Endothelial cell (in vitro differentiated cells): ENCODE measurements around the gene PHF10. TPM values are rescaled to one million over a fixed set of nuclear protein-coding genes. Genes with fewer than 3 reads are reported as not detected.

ENCODE experiments used
- DNase-seq: peaks from one replicate; pipeline ENCODE4 v3.0.0; 2021; ENCODE audit warnings: low spot score
- H3K27ac Mint-ChIP-seq: one replicate; pipeline ENCODE4 v1.8.0; 2021; ENCODE audit warnings: mixed read lengths, inconsistent platforms; ENCODE audit not compliant: unreplicated experiment
- H3K27me3 Mint-ChIP-seq: one replicate; pipeline ENCODE4 v1.8.0; 2021; ENCODE audit warnings: mild to moderate bottlenecking, moderate library complexity, mixed read lengths, inconsistent platforms; ENCODE audit not compliant: unreplicated experiment
- H3K36me3 Mint-ChIP-seq: one replicate; pipeline ENCODE4 v1.8.0; 2021; ENCODE audit warnings: mild to moderate bottlenecking, low read depth, mixed read lengths, inconsistent platforms; ENCODE audit not compliant: unreplicated experiment
- H3K4me1 Mint-ChIP-seq: one replicate; pipeline ENCODE4 v1.8.0; 2021; ENCODE audit warnings: mild to moderate bottlenecking, mixed read lengths, inconsistent platforms; ENCODE audit not compliant: unreplicated experiment
- H3K4me3 Mint-ChIP-seq: one replicate; pipeline ENCODE4 v1.8.0; 2021; ENCODE audit warnings: mild to moderate bottlenecking, mixed read lengths, inconsistent platforms; ENCODE audit not compliant: unreplicated experiment
- H3K9me3 Mint-ChIP-seq: one replicate; pipeline ENCODE4 v1.8.0; 2021; ENCODE audit warnings: mixed read lengths, inconsistent platforms; ENCODE audit not compliant: unreplicated experiment
- total RNA-seq: library from RNA; stranded (reverse); fragmentation: NEBNext Ultra II Directional; extraction: Animal tissue kit (Norgen Biotek cat#: 25700); gene quantifications from one replicate; pipeline ENCODE4 v1.2.1, GENCODE V29; 2021; ENCODE audit not compliant: unreplicated experiment
- TF ChIP-seq, protein P1 (sequence below): fragments of 200-600 bp; sonication (generic); IDR thresholded peaks from one replicate; pipeline ENCODE4 v1.5.0; 2021; ENCODE audit warnings: antibody characterized with exemption; ENCODE audit not compliant: unreplicated experiment

Gene PHF10
- total RNA-seq, 1 donor from 2014 or later: 33.6 TPM

DNA sequence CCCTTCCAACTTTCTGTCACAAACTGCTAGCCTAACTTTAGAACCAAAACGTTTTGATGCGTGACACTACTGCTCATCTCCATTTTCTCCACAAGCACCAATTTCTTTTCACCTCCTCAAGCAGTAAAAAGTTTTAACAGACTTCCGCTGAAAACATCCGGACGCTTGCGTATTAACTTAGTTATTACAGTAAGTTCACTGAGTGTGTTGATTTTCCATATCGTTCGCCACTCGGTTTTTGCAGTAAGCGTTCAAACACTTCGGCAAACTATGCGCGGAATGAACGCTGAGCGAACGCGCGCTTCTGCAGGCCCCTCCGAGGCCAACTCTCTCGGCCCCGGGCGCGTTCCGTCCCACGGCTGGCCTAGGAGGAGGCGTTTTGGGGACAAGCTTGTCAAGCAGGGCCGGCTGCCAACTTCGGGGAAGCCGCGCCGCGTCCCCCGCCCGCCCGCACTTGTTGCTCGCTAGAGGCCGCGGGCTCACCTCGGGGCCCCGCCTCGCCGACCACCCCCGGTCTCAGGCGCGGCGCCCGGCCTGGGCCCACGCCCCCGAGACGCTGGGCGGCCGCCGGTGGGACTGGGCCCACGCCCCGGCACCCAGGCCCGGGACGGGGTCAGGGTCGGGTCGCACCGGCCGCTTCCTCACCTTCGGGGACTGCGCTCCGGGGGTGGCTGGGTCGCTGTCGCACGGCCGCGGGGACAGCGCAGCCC, 945 bp downstream of the PHF10 start:
- TF ChIP-seq, protein P1, sequence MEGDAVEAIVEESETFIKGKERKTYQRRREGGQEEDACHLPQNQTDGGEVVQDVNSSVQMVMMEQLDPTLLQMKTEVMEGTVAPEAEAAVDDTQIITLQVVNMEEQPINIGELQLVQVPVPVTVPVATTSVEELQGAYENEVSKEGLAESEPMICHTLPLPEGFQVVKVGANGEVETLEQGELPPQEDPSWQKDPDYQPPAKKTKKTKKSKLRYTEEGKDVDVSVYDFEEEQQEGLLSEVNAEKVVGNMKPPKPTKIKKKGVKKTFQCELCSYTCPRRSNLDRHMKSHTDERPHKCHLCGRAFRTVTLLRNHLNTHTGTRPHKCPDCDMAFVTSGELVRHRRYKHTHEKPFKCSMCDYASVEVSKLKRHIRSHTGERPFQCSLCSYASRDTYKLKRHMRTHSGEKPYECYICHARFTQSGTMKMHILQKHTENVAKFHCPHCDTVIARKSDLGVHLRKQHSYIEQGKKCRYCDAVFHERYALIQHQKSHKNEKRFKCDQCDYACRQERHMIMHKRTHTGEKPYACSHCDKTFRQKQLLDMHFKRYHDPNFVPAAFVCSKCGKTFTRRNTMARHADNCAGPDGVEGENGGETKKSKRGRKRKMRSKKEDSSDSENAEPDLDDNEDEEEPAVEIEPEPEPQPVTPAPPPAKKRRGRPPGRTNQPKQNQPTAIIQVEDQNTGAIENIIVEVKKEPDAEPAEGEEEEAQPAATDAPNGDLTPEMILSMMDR: no peak
- H3K27me3 Mint-ChIP-seq: peaks cover 8% of the 10 kb centered on the region
- H3K4me3 Mint-ChIP-seq: peak overlapping the region; percentile 93
- DNase-seq: peak; percentile 50
- H3K36me3 Mint-ChIP-seq: peaks cover 5% of the 10 kb centered on the region
- peaks cover 25% of the 10 kb centered on the region for H3K4me1 Mint-ChIP-seq
- peak overlapping the region; percentile 2 for H3K27ac Mint-ChIP-seq
- no peaks in the 10 kb centered on the region for H3K9me3 Mint-ChIP-seq

DNA sequence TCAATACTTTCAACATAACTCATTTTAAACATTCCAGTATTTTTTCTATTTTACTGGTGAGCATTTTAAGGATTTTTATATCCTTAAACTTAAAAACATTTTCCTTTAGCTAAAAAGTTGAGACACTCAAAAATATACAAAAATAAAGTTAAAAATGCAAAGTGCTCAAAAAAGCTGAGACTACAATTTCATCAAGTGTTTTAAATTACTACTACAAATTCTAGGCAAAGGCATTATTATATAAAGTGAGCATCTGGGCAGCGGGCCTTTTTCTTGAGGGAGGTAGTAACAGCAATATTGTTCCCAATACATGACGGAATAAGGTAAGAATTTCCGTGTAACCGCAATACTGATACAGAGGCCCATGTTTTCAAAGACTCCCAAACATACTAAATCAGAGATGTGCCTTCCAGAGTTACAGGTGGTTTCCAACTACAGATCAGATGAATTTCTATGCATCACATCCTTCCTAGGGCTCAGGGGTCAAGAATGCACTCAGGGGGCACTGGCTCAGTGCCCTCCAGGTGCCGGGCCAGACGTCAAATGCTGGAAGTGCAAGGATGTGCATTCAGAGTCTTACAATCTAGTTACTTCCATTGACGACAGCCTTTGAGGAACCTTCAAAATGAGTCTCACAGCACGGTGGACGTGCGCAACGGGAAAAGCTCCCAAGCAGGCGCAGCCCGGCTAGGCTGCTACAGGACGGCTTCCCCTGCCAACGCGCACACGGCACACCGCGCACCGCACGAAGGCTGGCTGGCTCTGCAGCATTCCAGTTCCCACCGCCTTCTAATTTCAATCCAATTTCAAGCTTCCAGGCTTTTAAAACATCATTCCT, 1.7 kb downstream of the PHF10 start:
- H3K27me3 Mint-ChIP-seq: peaks cover 8% of the 10 kb centered on the region
- peak; percentile 42 for DNase-seq
- peaks cover 5% of the 10 kb centered on the region for H3K36me3 Mint-ChIP-seq
- H3K9me3 Mint-ChIP-seq: no peaks in the 10 kb centered on the region
- TF ChIP-seq, protein P1: no peak
- H3K27ac Mint-ChIP-seq: peak overlapping the region; percentile 2
- H3K4me1 Mint-ChIP-seq: peaks cover 19% of the 10 kb centered on the region
- H3K4me3 Mint-ChIP-seq: peak overlapping the region; percentile 93

DNA sequence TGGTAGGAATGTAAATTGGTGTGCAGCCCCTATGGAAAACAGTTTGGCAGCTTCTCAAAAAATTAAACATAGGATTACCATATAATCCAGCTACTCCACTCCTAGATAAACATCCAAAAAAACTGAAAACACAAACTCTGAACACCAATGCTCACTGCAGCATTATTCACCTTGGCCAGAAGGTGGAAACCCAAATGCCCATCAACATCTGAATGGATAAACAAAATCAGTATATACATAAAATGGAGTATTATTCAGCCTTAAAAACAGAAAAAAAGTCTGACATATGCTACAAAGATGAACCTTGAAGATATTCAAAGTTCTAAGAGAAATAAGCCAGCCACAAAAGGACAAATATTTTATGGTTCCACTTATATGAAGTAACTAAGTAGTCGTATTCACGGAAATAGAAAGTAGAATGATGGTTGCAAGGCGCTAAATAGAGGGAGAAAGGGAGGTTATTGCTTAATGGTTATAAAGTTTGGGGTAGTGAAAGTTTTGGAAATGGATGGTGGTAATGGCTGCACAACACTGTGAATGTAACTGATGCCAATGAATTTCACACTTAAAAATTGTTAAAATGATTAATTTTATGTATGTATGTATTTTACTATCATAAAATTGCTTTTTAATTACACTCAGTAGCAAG, 4.0 kb downstream of the PHF10 start:
- no peak overlapping the region for H3K4me3 Mint-ChIP-seq
- TF ChIP-seq, protein P1: no peak
- DNase-seq: no peak
- H3K27ac Mint-ChIP-seq: no peak overlapping the region
- peaks cover 6% of the 10 kb centered on the region for H3K27me3 Mint-ChIP-seq
- H3K9me3 Mint-ChIP-seq: no peaks in the 10 kb centered on the region
- peaks cover 4% of the 10 kb centered on the region for H3K36me3 Mint-ChIP-seq
- H3K4me1 Mint-ChIP-seq: peaks cover 8% of the 10 kb centered on the region

DNA sequence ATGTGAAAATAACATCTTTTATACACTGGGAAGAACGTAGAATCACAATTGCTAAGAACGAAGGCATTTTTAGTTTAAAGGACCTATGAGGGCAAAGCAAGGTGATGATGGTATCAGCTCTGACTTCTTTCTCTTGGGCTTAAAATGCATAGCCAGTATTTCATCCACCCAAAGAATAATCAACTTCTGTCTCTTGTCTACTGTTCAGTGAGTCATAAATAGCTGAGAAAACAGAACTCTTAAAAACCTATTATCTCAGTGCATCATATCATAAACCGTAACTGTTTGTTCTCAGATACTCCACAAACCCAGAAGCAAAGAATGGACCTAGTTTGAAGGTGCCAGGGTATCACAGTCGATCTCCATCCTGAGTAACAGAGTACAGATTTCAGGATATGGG, 5.2 kb downstream of the PHF10 start:
- TF ChIP-seq, protein P1: no peak
- H3K4me1 Mint-ChIP-seq: peaks cover 4% of the 10 kb centered on the region
- H3K27me3 Mint-ChIP-seq: peaks cover 2% of the 10 kb centered on the region
- peaks cover 5% of the 10 kb centered on the region for H3K36me3 Mint-ChIP-seq
- no peaks in the 10 kb centered on the region for H3K9me3 Mint-ChIP-seq
- no peak overlapping the region for H3K27ac Mint-ChIP-seq
- no peak overlapping the region for H3K4me3 Mint-ChIP-seq
- DNase-seq: no peak
